DLD1 (cell line): ENCODE data around the gene LSM4.
"Not testable (repeated sequence)": the region's sequence is repeated elsewhere in the genome, so short reads cannot be mapped to it uniquely, and the experiment has no call there.

Experiments used
- in situ Hi-C: cut with HindIII; loops from 2 replicates; pipeline ENCODE4 v1.10.0; 2017; ENCODE audit warnings: low sequenced_read_pairs

The LSM4 gene

GRCh38 chr19:18340990-18341868 lies 18.4 kb upstream of the LSM4 start:
- in situ Hi-C loops: no loop called here

GRCh38 chr19:18340190-18340989 lies 17.5 kb upstream of the LSM4 start, which contains the start of gene PGPEP1:
PGPEP1 (plus strand) TSS chr19:18340598; CDS start chr19:18340682, 84 bp downstream.
- in situ Hi-C loops: no loop called here

GRCh38 chr19:18339723-18340122 lies 16.8 kb upstream of the LSM4 start:
- in situ Hi-C loops: no loop called here

GRCh38 chr19:18338541-18338940 lies 15.7 kb upstream of the LSM4 start:
- in situ Hi-C loops: no loop called here

- in situ Hi-C loops: no loop called here
Observed at GRCh38 chr19:18336121-18336520, 13.2 kb upstream of the LSM4 start.

GRCh38 chr19:18333680-18334079 lies 10.8 kb upstream of the LSM4 start:
- in situ Hi-C loops: no loop called here

GRCh38 chr19:18332917-18333530 lies 10.1 kb upstream of the LSM4 start:
- in situ Hi-C loops: no loop called here

GRCh38 chr19:18330868-18331267 lies 8.0 kb upstream of the LSM4 start:
- in situ Hi-C loops: no loop called here

GRCh38 chr19:18329035-18329376 lies 6.1 kb upstream of the LSM4 start:
- in situ Hi-C loops: no loop called here

- in situ Hi-C loops: no loop called here
Observed at GRCh38 chr19:18328340-18329034, 5.6 kb upstream of the LSM4 start.

GRCh38 chr19:18326772-18327171 lies 3.9 kb upstream of the LSM4 start:
- in situ Hi-C loops: no loop called here

GRCh38 chr19:18324373-18324731 lies 1.5 kb upstream of the LSM4 start:
- in situ Hi-C loops: not testable (repeated sequence)

GRCh38 chr19:18322318-18322758 lies 538 bp downstream of the LSM4 start:
- in situ Hi-C loops: no loop called here

- in situ Hi-C loops: no loop called here
Observed at GRCh38 chr19:18321734-18322102, 1.2 kb downstream of the LSM4 start.

- in situ Hi-C loops: no loop called here
Observed at GRCh38 chr19:18320865-18321733, 1.8 kb downstream of the LSM4 start.

- in situ Hi-C loops: no loop called here
Observed at GRCh38 chr19:18319591-18320135, 3.2 kb downstream of the LSM4 start.

- in situ Hi-C loops: no loop called here
Observed at GRCh38 chr19:18317961-18318800, 4.7 kb downstream of the LSM4 start.

GRCh38 chr19:18313398-18313797 lies 9.5 kb downstream of the LSM4 start:
- in situ Hi-C loops: no loop called here

GRCh38 chr19:18312092-18312534 lies 10.8 kb downstream of the LSM4 start:
- in situ Hi-C loops: no loop called here
